DND-41 (cell line): ENCODE results near the gene RELCH.

ENCODE experiments used
- ATAC-seq: fragments of 200-7000 bp; cut with Tn5 transposase; 3 replicates; pipeline ENCODE4 v1.9.1; 2021; ENCODE audit warnings: low read depth; ENCODE audit not compliant: insufficient read depth
- DNase-seq: peaks from one replicate; pipeline ENCODE4 v3.0.0-alpha.2; 2020
- H2AFZ ChIP-seq: 2 replicates; pipeline ENCODE4 v1.6.0; 2012; ENCODE audit warnings: low read depth, low read length
- H3K27ac ChIP-seq: 2 replicates; pipeline ENCODE4 v1.5.1; 2012; ENCODE audit warnings: low read length, inconsistent platforms
- H3K27me3 ChIP-seq: fragments of 200-600 bp; sonication (generic); 2 replicates; pipeline ENCODE4 v1.6.0; 2012; ENCODE audit warnings: low read length, mild to moderate bottlenecking, inconsistent platforms; ENCODE audit not compliant: insufficient read depth, poor library complexity
- H3K36me3 ChIP-seq: 2 replicates; pipeline ENCODE4 v1.5.1; 2012; ENCODE audit warnings: low read length, inconsistent platforms; ENCODE audit not compliant: insufficient read depth
- H3K4me1 ChIP-seq: 2 replicates; pipeline ENCODE4 v1.5.1; 2012; ENCODE audit warnings: mild to moderate bottlenecking, low read length; ENCODE audit not compliant: insufficient read depth
- H3K4me2 ChIP-seq: 2 replicates; pipeline ENCODE4 v1.6.0; 2012; ENCODE audit warnings: mild to moderate bottlenecking, moderate library complexity, low read length, inconsistent platforms; ENCODE audit not compliant: insufficient read depth
- H3K4me3 ChIP-seq, 2 experiments: fragments of 200-600 bp in 1 of 2; shearing (Covaris generic) in 1 of 2; 2 replicates each; pipeline ENCODE4 v1.5.1; 2012 to 2016; ENCODE audit warnings: inconsistent platforms in 2 of 2, low read length in 2 of 2, mild to moderate bottlenecking in 2 of 2, low read depth in 1 of 2, moderate library complexity in 1 of 2
- H3K79me2 ChIP-seq: 2 replicates; pipeline ENCODE4 v1.6.0; 2012; ENCODE audit warnings: low read length, inconsistent platforms; ENCODE audit not compliant: insufficient read depth
- H3K9ac ChIP-seq: 2 replicates; pipeline ENCODE4 v1.6.0; 2012; ENCODE audit warnings: low read depth, mild to moderate bottlenecking, inconsistent platforms, low read length, moderate library complexity
- H3K9me3 ChIP-seq: 2 replicates; pipeline ENCODE4 v1.5.1; 2012; ENCODE audit warnings: low read length, moderate library complexity, mild to moderate bottlenecking, inconsistent platforms; ENCODE audit not compliant: insufficient read depth, severe bottlenecking
- H4K20me1 ChIP-seq: 2 replicates; pipeline ENCODE4 v1.6.0; 2012; ENCODE audit warnings: low read length; ENCODE audit not compliant: insufficient read depth
- EZH2 ChIP-seq: IDR thresholded peaks from 3 replicates; pipeline ENCODE4 v1.6.1; 2012; ENCODE audit warnings: borderline replicate concordance, low read depth, mild to moderate bottlenecking, moderate library complexity, low read length, inconsistent platforms; ENCODE audit not compliant: severe bottlenecking
- TF ChIP-seq, protein P1 (sequence below): IDR thresholded peaks from 2 replicates; pipeline ENCODE4 v1.5.1; 2012; ENCODE audit warnings: borderline replicate concordance, low read length, moderate library complexity, mild to moderate bottlenecking; ENCODE audit not compliant: poor library complexity, severe bottlenecking; ENCODE audit errors: extremely low read depth

RELCH gene

DNA sequence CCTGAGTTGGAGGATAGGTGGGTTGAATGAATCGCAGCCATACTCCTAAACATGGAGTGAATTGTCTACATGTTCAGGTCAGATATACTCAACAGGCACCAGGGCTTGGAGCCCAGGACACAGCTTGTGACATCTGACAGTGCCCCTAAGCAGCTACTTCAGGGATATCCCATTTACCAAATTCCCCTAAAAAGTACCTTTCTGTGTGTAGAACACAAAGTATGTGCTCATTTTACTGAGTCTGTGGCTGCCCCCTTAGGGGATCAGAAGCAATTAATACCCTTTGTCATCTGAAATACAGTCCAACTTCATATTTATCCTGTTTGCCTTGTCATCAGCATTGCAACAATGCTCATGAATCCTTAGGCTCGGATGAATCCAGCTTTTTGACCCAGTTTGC, 158.9 kb downstream of the RELCH start:
- H3K4me2 ChIP-seq = no peak overlapping the region
- no peaks in the 10 kb centered on the region for H4K20me1 ChIP-seq
- no peak overlapping the region for H3K9ac ChIP-seq
- ATAC-seq (no peak), DNase-seq (no peak)
- H2AFZ ChIP-seq = no peak overlapping the region
- no peaks in the 10 kb centered on the region for H3K9me3 ChIP-seq
- H3K27me3 ChIP-seq = peaks cover 28% of the 10 kb centered on the region
- no peak overlapping the region for H3K4me3 ChIP-seq
- H3K36me3 ChIP-seq = no peaks in the 10 kb centered on the region
- no peak overlapping the region for H3K27ac ChIP-seq
- no peaks in the 10 kb centered on the region for H3K79me2 ChIP-seq
- H3K4me1 ChIP-seq = no peaks in the 10 kb centered on the region
- TF ChIP-seq, protein P1, sequence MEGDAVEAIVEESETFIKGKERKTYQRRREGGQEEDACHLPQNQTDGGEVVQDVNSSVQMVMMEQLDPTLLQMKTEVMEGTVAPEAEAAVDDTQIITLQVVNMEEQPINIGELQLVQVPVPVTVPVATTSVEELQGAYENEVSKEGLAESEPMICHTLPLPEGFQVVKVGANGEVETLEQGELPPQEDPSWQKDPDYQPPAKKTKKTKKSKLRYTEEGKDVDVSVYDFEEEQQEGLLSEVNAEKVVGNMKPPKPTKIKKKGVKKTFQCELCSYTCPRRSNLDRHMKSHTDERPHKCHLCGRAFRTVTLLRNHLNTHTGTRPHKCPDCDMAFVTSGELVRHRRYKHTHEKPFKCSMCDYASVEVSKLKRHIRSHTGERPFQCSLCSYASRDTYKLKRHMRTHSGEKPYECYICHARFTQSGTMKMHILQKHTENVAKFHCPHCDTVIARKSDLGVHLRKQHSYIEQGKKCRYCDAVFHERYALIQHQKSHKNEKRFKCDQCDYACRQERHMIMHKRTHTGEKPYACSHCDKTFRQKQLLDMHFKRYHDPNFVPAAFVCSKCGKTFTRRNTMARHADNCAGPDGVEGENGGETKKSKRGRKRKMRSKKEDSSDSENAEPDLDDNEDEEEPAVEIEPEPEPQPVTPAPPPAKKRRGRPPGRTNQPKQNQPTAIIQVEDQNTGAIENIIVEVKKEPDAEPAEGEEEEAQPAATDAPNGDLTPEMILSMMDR = no peak
- TF ChIP-seq EZH2 = no peak

DNA sequence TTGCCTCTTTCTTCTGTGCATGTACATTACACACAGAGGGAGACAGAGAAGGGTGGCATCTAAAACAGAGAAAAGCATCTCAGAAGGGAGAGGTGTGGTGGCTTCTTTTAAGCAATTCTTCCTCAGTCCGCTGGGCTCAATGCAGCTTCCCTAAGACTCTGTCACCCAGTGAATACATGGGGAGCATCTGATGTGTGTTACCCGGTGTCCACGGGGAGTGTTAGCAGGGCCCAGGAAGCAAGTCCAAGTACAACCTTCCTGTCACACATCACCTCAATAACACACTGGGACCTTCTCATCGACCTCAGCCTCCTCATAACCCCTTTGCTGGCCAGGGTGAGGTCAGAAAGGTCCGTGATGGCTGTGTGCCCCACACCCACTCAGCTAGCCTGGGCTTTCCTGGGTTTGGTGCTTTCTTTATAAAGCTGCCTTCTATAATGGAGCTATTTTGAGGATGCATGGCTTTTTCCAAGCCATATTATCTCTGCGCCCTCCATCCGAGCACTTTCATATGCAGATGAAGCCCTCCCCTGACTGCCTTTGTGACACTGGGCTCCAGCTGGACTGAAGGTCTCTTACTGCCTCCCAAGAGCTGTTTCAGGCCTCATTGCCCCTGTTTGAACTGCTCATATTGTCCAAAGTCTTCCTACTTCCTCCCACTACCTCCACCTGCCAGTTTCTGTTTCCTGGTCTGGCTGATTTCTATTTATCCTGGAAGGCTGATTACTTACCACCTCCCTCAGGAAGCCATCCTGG, 159.5 kb downstream of the RELCH start:
- TF ChIP-seq, protein P1 = no peak
- TF ChIP-seq EZH2 = no peak
- no peaks in the 10 kb centered on the region for H3K4me1 ChIP-seq
- DNase-seq (no peak), ATAC-seq (no peak)
- H3K79me2 ChIP-seq = no peaks in the 10 kb centered on the region
- H4K20me1 ChIP-seq = no peaks in the 10 kb centered on the region
- no peak overlapping the region for H3K27ac ChIP-seq
- no peaks in the 10 kb centered on the region for H3K9me3 ChIP-seq
- no peak overlapping the region for H3K9ac ChIP-seq
- no peak overlapping the region for H3K4me3 ChIP-seq
- no peak overlapping the region for H3K4me2 ChIP-seq
- no peaks in the 10 kb centered on the region for H3K36me3 ChIP-seq
- no peak overlapping the region; the same call in 1 of the 2 replicates for H2AFZ ChIP-seq
- H3K27me3 ChIP-seq = peaks cover 28% of the 10 kb centered on the region

DNA sequence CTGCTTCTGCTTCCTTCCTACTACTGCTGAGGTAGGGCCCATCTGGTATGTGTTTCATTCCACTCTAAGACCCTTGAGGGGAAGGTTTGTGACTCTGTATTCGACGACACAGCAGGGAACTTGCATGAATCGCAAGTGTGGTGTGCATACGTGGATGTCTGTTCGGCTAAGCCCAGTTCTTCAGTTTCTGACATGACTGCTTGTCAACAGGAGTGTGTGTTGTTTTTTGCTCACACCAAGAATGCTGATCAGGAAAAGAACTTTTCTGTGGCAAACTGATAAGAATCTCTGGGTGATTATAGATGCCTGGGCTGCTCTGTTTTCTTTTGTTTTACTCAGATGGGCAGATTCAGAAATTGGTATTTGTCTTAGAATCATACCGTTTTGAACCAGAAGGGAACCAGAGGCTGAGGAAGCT, 160.0 kb downstream of the RELCH start:
- H3K9ac ChIP-seq = no peak overlapping the region
- H3K79me2 ChIP-seq = no peaks in the 10 kb centered on the region
- no peaks in the 10 kb centered on the region for H4K20me1 ChIP-seq
- ATAC-seq = no peak
- no peaks in the 10 kb centered on the region for H3K36me3 ChIP-seq
- H3K4me3 ChIP-seq = no peak overlapping the region
- H3K27ac ChIP-seq = no peak overlapping the region
- TF ChIP-seq, protein P1 = no peak
- TF ChIP-seq EZH2 = no peak
- DNase-seq = no peak
- no peaks in the 10 kb centered on the region for H3K9me3 ChIP-seq
- no peak overlapping the region for H3K4me2 ChIP-seq
- H2AFZ ChIP-seq = no peak overlapping the region
- H3K4me1 ChIP-seq = no peaks in the 10 kb centered on the region
- peaks cover 28% of the 10 kb centered on the region for H3K27me3 ChIP-seq
